HCT116 (cell line): ENCODE results near the gene LDLRAD4. TPM values are rescaled to one million over a fixed set of nuclear protein-coding genes. Genes with fewer than 3 reads are reported as not detected.

Source experiments
- ATAC-seq: fragments of 200-7000 bp; cut with Tn5 transposase; 2 replicates; pipeline ENCODE4 v1.9.1; 2020; ENCODE audit warnings: mild to moderate bottlenecking, moderate library complexity
- BruUV-seq: library from RNA; stranded (reverse); fragments of 400-500 nt; replicated peaks from 2 replicates; lab custom pipeline; 2021; lab: Mats Ljungman, UMichigan
- CTCF ChIA-PET: fragments of 300-600 bp; sonication (Branson Sonifier 250); formaldehyde crosslinking; loops from one replicate; lab custom pipeline; 2021; ENCODE audit warnings: antibody characterized with exemption; lab: Charles Lee
- POLR2A ChIA-PET: fragments of 300-600, 350-600 bp; sonication (Branson Sonifier 250); formaldehyde crosslinking; loops from one replicate; lab custom pipeline; 2021; ENCODE audit warnings: antibody characterized with exemption; lab: Charles Lee
- RAD21 ChIA-PET, 2 experiments: fragments of 300-600 bp; sonication (Branson Sonifier 250); formaldehyde crosslinking; loops; one replicate each; lab custom pipeline; 2023; ENCODE audit warnings: low total read pairs in 2 of 2; ENCODE audit not compliant: uncharacterized antibody in 2 of 2, unreplicated experiment in 2 of 2, low non-redundant PET in 1 of 2; lab: Charles Lee
- DNase-seq: peaks from one replicate; pipeline ENCODE4 v3.0.0-alpha.2; 2010; ENCODE audit warnings: low read depth, low spot score
- H2AFZ ChIP-seq: fragments of 200-600 bp; shearing (Covaris generic), sonication (generic); 2 replicates; pipeline ENCODE4 v1.6.1; 2017; ENCODE audit warnings: low read depth, mixed run types, mixed read lengths, antibody characterized with exemption, low read length; ENCODE audit not compliant: poor library complexity, severe bottlenecking
- H3K27ac ChIP-seq: 2 replicates; pipeline ENCODE4 v1.5.1; 2012; ENCODE audit warnings: low read depth, low read length
- H3K27me3 ChIP-seq: fragments of 200-600 bp; sonication (generic); 2 replicates; pipeline ENCODE4 v1.6.1; 2016; ENCODE audit warnings: mixed run types, low read length, mixed read lengths; ENCODE audit not compliant: insufficient read depth
- H3K36me3 ChIP-seq, 2 experiments: fragments of 200-500 bp in 1 of 2; fragments of 200-600 bp in 1 of 2; sonication (Bioruptor generic) in 1 of 2; sonication (generic) in 1 of 2; 2 replicates each; pipeline versions ENCODE4 v1.5.1 to v1.6.1; 2014 to 2016; ENCODE audit warnings: low read length in 2 of 2, inconsistent platforms in 1 of 2, mixed read lengths in 1 of 2, mixed run types in 1 of 2; ENCODE audit not compliant: insufficient read depth in 2 of 2, control insufficient read depth in 1 of 2
- H3K4me1 ChIP-seq, 2 experiments: fragments of 200-600 bp in 1 of 2; sonication (generic) in 1 of 2; 2 replicates each; pipeline versions ENCODE4 v1.5.1 to v1.6.1; 2012 to 2017; ENCODE audit warnings: low read length in 2 of 2, inconsistent platforms in 1 of 2, mild to moderate bottlenecking in 1 of 2, mixed read lengths in 1 of 2, mixed run types in 1 of 2, moderate library complexity in 1 of 2; ENCODE audit not compliant: insufficient read depth in 2 of 2, control insufficient read depth in 1 of 2
- H3K4me2 ChIP-seq: fragments of 200-600 bp; sonication (generic); 2 replicates; pipeline ENCODE4 v1.6.1; 2017; ENCODE audit warnings: mixed run types, low read length, mixed read lengths
- H3K4me3 ChIP-seq, 2 experiments: fragments of 200-600 bp in 1 of 2; sonication (generic) in 1 of 2; replicated peaks in 1 of 2; 2 replicates each; pipeline ENCODE4 v1.5.1; 2011 to 2016; ENCODE audit warnings: low read length in 2 of 2, control low read depth in 1 of 2, low read depth in 1 of 2, mild to moderate bottlenecking in 1 of 2, mixed read lengths in 1 of 2, mixed run types in 1 of 2
- H3K79me2 ChIP-seq: fragments of 200-600 bp; sonication (generic); 2 replicates; pipeline ENCODE4 v1.6.1; 2017; ENCODE audit warnings: mild to moderate bottlenecking, mixed run types, low read length, moderate library complexity, mixed read lengths; ENCODE audit not compliant: insufficient read depth
- H3K9ac ChIP-seq: fragments of 200-600 bp; sonication (generic); 2 replicates; pipeline ENCODE4 v1.6.1; 2016; ENCODE audit warnings: low read length, mixed read lengths
- H3K9me2 ChIP-seq: fragments of 200-600 bp; sonication (generic), shearing (Covaris generic); 2 replicates; pipeline ENCODE4 v1.6.1; 2017; ENCODE audit warnings: mixed run types, mild to moderate bottlenecking, moderate library complexity; ENCODE audit not compliant: insufficient read depth
- H3K9me3 ChIP-seq, 2 experiments: fragments of 200-500 bp in 1 of 2; fragments of 200-600 bp in 1 of 2; sonication (Bioruptor generic) in 1 of 2; sonication (generic) in 1 of 2; 2 replicates each; pipeline ENCODE4 v1.6.1; 2014 to 2017; ENCODE audit warnings: low read length in 2 of 2, mixed read lengths in 2 of 2, inconsistent platforms in 1 of 2, low read depth in 1 of 2, mild to moderate bottlenecking in 1 of 2, mixed run types in 1 of 2, moderate library complexity in 1 of 2; ENCODE audit not compliant: control insufficient read depth in 1 of 2, insufficient read depth in 1 of 2
- H4K20me1 ChIP-seq: fragments of 200-600 bp; sonication (generic), shearing (Covaris generic); 2 replicates; pipeline ENCODE4 v1.6.1; 2017; ENCODE audit warnings: mixed run types, mild to moderate bottlenecking, moderate library complexity; ENCODE audit not compliant: insufficient read depth
- ATF3 ChIP-seq: IDR thresholded peaks from 2 replicates; pipeline ENCODE4 v1.6.1; 2012
- EZH2phosphoT487 ChIP-seq: fragments of 200-600 bp; IDR thresholded peaks from 2 replicates; pipeline ENCODE4 v1.6.1; 2018; ENCODE audit warnings: antibody characterized with exemption, borderline replicate concordance
- POLR2A ChIP-seq: IDR thresholded peaks from 2 replicates; pipeline ENCODE4 v1.7.0; 2011; ENCODE audit warnings: borderline replicate concordance; ENCODE audit not compliant: insufficient read depth, insufficient read length; ENCODE audit errors: extremely low read depth
- POLR2AphosphoS5 ChIP-seq: IDR thresholded peaks from 2 replicates; pipeline ENCODE4 v1.6.1; 2011; ENCODE audit warnings: mild to moderate bottlenecking, low read depth, low read length, moderate library complexity
- SP1 ChIP-seq: IDR thresholded peaks from 2 replicates; pipeline ENCODE4 v1.6.1; 2012; ENCODE audit warnings: low read depth
- SRF ChIP-seq: IDR thresholded peaks from 2 replicates; pipeline ENCODE4 v1.6.1; 2012; ENCODE audit warnings: low read depth
- TCF7L2 ChIP-seq: IDR thresholded peaks from 2 replicates; pipeline ENCODE4 v1.7.0; 2011; ENCODE audit warnings: borderline replicate concordance, inconsistent platforms; ENCODE audit not compliant: insufficient read depth, insufficient read length; ENCODE audit errors: extremely low read depth
- ZBTB33 ChIP-seq: IDR thresholded peaks from 2 replicates; pipeline ENCODE4 v1.6.1; 2011; ENCODE audit warnings: mild to moderate bottlenecking, low read length, moderate library complexity; ENCODE audit not compliant: insufficient replicate concordance; ENCODE audit errors: extremely low read depth
- intact Hi-C: fragments of 100-400 bp; cut with micrococcal nuclease; formaldehyde crosslinking; loops from 2 replicates; pipeline ENCODE4 v1.10.0; 2022
- total RNA-seq: library from RNA; stranded (reverse); gene quantifications from one replicate; pipeline ENCODE4 v1.2.1, GENCODE V29; 2021; ENCODE audit not compliant: unreplicated experiment

Gene LDLRAD4
- total RNA-seq, 1 experiment from 2014 or later = 1.2 TPM

GRCh38 chr18:13483316-13484270, 265.0 kb downstream of the LDLRAD4 start (continued):
- TF ChIP-seq ZBTB33 (no peak), SP1 (no peak), POLR2A (no peak)
- TF ChIP-seq, all 23 proteins: peak for 0

- no peak overlapping the region for H3K4me2 ChIP-seq
- RAD21 ChIA-PET = no interaction called here
- BruUV-seq = no TSS peak
- H2AFZ ChIP-seq = no peak overlapping the region
- no peaks in the 10 kb centered on the region for H3K4me1 ChIP-seq
- no peaks in the 10 kb centered on the region for H3K27me3 ChIP-seq
- no peaks in the 10 kb centered on the region for H3K79me2 ChIP-seq
- no peak overlapping the region for H3K4me3 ChIP-seq
- no peaks in the 10 kb centered on the region for H3K36me3 ChIP-seq
- no peak for TF ChIP-seq TCF7L2
- no peak for TF ChIP-seq ATF3
- TF ChIP-seq ZBTB33 = no peak
- no peak for TF ChIP-seq POLR2AphosphoS5
- no peak for TF ChIP-seq SRF
- no peak for TF ChIP-seq EZH2phosphoT487
- TF ChIP-seq, all 23 proteins: peak for 0
- ChIA-PET POLR2A (no interaction called here), CTCF (no interaction called here)
- Histone ChIP-seq H3K9me2 (no peaks in the 10 kb centered on the region), H3K27ac (no peak overlapping the region), H4K20me1 (no peaks in the 10 kb centered on the region), H3K9me3 (no peaks in the 10 kb centered on the region), H3K9ac (no peak overlapping the region)
- intact Hi-C loops = no loop called here
- DNase-seq (no peak), ATAC-seq (no peak)
These were observed 266.6 kb downstream of the LDLRAD4 start for GRCh38 chr18:13485182-13485581.
